SK-N-DZ (cell line): ENCODE measurements around the gene ASTN1.
"Not testable (repeated sequence)": the region's sequence is repeated elsewhere in the genome, so short reads cannot be mapped to it uniquely, and the experiment has no call there.

ENCODE experiments used
- DNase-seq: peaks from one replicate; pipeline ENCODE4 v3.0.0-alpha.2; 2015; ENCODE audit warnings: low spot score

ASTN1 gene

DNA sequence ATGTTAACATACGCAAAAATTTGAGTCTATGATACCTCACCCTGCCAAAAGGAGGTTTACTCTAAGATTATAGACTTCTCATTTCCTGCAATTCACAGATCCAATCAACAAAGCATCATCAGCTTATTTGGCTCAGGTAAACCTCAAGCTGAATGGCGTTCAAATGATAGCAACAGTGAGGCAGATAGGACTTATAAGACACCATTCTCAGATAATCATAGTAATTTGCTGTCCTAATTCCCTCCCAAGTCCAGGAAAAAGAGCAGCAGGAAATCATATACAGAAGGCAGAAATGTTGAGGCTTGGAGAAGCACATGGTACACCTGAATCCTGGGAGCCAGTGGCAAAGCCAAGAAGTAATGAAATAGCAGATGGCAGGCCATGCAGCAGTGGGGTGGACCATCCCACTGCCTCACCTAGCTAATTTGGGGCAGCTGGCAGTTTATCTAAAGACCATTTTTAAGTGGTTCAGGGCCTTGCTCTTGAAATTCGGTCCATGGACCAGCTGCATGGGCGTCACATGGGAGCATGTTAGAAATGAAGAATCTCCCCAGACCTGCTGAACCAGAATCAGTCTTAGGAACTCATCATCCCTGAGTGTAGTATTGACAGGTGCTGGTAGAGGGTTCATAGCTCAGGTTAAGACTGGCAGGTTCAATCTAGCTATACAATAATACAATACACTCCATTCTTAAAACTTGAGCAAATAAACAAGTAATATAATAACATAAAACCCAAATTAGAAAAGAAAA is 57.7 kb downstream of the ASTN1 start:
- DNase-seq: no peak

- no peak for DNase-seq
These were observed 58.3 kb downstream of the ASTN1 start for GRCh38 chr1:177106196-177106595.

- DNase-seq: no peak
These were observed 61.3 kb downstream of the ASTN1 start for GRCh38 chr1:177103005-177103852.

- DNase-seq: no peak
These were observed 72.5 kb downstream of the ASTN1 start for GRCh38 chr1:177092001-177092400.

- no peak for DNase-seq
These were observed 73.5 kb downstream of the ASTN1 start for GRCh38 chr1:177091040-177091439.

GRCh38 chr1:177088966-177089365 is 75.5 kb downstream of the ASTN1 start:
- peak; percentile 69 for DNase-seq

DNA sequence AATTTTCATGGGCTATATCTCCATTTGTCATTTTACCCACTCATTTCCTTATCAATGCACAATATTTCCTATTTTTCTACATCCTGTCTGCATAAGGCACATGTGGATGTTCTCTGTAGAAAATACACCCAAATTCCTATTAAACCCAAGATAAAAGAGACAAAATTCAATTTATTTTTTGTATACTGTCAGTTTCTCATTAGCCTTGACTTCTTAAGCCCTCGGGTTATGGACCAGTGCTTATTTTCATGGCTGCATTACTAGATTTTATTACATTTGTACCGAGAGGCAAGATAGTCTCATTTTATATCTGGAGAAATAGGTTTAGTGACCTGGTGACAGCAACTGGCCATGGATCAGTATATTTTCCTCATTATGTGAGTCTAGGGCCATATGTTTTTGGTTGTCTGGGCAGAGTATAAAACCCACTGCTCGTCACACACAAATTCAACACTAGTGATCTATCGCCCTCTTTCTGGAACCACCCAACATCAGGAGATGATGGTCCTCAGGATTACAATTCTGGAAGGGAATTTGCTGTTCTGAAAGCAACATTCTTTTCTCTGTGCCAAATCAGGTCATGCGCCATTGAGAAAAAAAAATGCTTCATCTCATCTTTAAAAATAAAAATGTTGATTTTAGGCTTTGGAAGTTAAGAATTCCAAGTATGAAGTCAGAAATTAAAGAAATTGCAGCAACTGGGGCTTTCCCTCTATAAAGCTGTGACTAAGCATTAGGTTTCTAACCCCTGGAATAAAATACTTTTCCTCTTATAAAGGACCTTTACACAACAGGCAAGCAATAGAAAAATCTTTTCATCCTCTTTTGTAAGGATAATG is 81.4 kb downstream of the ASTN1 start:
- DNase-seq: no peak

DNA sequence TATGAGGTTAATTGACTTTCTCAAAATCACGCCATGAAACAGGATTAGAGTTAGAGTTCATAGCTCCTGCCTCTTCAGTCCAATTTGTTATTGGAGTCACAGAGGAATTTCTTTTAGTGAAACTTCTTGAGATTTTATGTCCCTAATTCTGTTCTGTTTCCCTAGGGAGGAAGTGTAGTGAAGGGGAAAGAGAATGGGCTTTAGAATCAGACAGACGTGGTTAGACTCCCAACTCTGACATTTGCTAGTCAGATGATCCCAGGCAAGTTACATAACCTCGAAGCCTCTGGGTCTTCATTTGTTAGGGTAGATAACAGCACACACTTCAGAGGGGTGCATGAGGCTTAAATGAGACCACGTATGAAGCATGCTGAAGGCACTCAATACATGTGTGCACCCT is 83.9 kb downstream of the ASTN1 start:
- no peak for DNase-seq

- DNase-seq: no peak
These were observed 86.6 kb downstream of the ASTN1 start for GRCh38 chr1:177077734-177078499.

DNA sequence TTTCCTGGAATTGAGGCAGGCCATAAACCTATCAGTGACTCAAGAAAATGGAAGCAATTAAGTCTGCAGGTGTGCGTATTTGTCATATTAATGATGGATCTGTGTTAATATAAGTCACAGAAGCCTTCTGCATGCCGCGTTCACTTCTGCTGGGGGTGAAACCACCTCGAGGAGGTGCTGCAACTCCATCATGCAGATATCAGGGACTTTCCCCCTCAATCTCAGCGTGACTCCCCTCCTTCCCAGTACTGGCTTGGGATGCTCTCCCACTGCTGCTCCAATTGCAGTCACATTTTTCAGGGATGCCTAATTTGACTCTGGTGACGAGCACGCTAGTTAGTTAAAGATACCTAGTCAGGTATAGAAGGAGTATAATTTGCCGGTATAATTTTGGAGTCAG is 87.5 kb downstream of the ASTN1 start:
- no peak for DNase-seq

- not testable (repeated sequence) for DNase-seq
These were observed 89.7 kb downstream of the ASTN1 start for GRCh38 chr1:177074811-177075210.

DNA sequence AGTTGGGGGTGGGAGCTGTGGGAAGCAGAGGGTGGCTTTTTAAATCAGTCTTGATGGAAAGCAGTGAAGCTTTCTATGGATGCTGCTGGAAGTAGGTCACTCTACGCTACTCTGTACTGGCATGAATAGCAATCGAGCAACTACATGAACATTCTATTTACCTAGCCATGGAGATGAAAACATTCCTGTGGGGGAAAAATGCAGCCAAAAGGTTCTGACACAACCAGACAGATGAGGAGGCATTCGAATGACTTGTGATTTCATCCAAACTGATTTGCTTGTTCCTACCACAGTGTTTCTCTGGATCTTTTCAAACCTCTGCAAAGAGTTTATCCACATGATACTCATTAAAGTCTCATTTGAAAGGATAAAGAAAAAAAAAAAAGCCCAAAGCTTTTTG is 95.0 kb downstream of the ASTN1 start:
- no peak for DNase-seq

- DNase-seq: no peak
These were observed 96.6 kb downstream of the ASTN1 start for GRCh38 chr1:177067752-177068410.

DNA sequence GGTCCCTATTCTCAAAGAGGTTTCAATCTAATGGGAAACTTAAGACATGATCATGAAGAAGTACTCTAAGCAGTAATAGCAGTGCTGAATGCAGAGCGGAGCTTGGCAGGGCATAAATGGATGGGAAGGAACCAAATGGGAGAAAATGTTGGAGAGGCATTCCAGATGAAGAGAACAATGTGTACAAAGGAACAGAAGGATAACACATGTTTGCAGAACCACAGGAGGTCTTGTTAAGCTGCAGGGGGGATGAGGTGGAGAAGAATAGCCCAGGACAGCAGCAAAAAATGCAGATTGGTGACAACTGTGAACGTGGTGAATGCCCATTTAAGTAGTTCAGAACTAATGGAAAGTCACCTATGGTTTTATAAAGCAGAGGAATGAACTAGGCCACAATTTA is 99.1 kb downstream of the ASTN1 start:
- no peak for DNase-seq

DNA sequence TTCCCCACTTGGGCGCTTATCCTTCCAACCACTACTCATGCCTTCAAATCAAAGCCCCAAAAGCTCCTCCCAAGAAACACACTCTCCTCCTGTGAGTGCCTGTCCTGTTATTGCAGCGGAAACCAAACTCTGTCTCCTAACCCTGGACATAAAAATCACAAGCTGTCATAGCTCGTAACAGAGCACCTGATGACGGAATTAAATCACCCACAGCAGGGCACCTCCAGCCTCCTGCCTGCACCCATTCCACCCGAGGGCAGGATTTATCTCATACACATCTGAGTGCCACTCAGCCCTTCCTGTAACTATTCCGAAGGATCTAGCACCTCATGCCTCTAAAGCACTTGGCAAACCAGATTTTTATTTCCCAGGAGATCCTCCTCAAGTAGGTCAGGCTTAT is 100.9 kb downstream of the ASTN1 start:
- no peak for DNase-seq

- no peak for DNase-seq
These were observed 110.0 kb downstream of the ASTN1 start for GRCh38 chr1:177054542-177054941.

- no peak for DNase-seq
These were observed 110.9 kb downstream of the ASTN1 start for GRCh38 chr1:177053648-177054047.

- DNase-seq: no peak
These were observed 116.0 kb downstream of the ASTN1 start for GRCh38 chr1:177048314-177049069.

DNA sequence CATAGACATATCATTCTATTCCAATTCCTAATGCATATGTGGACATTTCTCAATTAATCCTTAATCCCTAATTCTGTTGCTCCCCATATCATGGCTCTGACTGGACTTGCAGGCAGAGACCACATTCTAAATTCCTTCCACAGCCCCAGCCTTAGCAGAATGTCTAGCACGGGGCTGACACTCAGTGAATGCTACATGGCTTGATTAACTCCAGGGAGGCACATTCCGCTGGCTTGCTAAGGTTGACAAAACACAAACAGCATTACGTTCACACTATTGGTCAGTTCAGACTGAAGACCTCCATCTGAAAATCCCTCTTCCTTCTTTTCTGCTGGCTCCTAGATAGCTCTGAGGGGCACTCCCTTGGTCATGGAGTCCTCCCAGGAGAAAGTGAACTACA is 119.4 kb downstream of the ASTN1 start:
- DNase-seq: no peak

GRCh38 chr1:177044390-177044789 is 120.1 kb downstream of the ASTN1 start:
- DNase-seq: no peak
